Neural progenitor cell (in vitro differentiated cells): Measurements from ENCODE around the gene TMEM256. TPM values are rescaled to one million over a fixed set of nuclear protein-coding genes. Genes with fewer than 3 reads are reported as not detected.

Source experiments
- DNase-seq: peaks from one replicate; pipeline ENCODE4 v3.0.0-alpha.2; 2016; ENCODE audit warnings: low spot score
- H2AFZ ChIP-seq: fragments of 200-600 bp; sonication (generic); replicated peaks from 2 replicates; pipeline ENCODE4 v1.6.1; 2016; ENCODE audit warnings: antibody characterized with exemption
- H3F3A ChIP-seq: fragments of 200-600 bp; sonication (generic); 2 replicates; pipeline ENCODE4 v1.6.1; 2016; ENCODE audit warnings: antibody characterized with exemption, low read depth
- H3K27ac ChIP-seq: fragments of 200-600 bp; sonication (generic); 2 replicates; pipeline ENCODE4 v1.5.1; 2016; ENCODE audit warnings: mild to moderate bottlenecking
- H3K27me3 ChIP-seq: fragments of 200-600 bp; sonication (generic); 2 replicates; pipeline ENCODE4 v1.6.1; 2016; ENCODE audit warnings: mild to moderate bottlenecking, moderate library complexity
- H3K36me3 ChIP-seq: fragments of 200-600 bp; sonication (generic); 2 replicates; pipeline ENCODE4 v1.5.1; 2016
- H3K4me1 ChIP-seq: fragments of 200-600 bp; sonication (generic); 2 replicates; pipeline ENCODE4 v1.6.1; 2016; ENCODE audit warnings: mixed run types
- H3K4me2 ChIP-seq: fragments of 200-600 bp; sonication (generic); 2 replicates; pipeline ENCODE4 v1.6.1; 2016
- H3K4me3 ChIP-seq: fragments of 200-600 bp; sonication (generic); 2 replicates; pipeline ENCODE4 v1.5.1; 2016
- H3K79me2 ChIP-seq: fragments of 200-600 bp; sonication (generic); 2 replicates; pipeline ENCODE4 v1.6.1; 2016; ENCODE audit warnings: low read depth
- H3K9ac ChIP-seq: fragments of 200-600 bp; sonication (generic); 2 replicates; pipeline ENCODE4 v1.6.1; 2016
- H3K9me3 ChIP-seq: fragments of 200-600 bp; sonication (generic); 2 replicates; pipeline ENCODE4 v1.5.1; 2016; ENCODE audit warnings: low read depth
- H4K20me1 ChIP-seq: fragments of 200-600 bp; sonication (generic); 2 replicates; pipeline ENCODE4 v1.6.1; 2016; ENCODE audit warnings: low read depth
- H3K27ac Mint-ChIP-seq: 3 replicates; pipeline ENCODE4 v1.8.0; 2021; ENCODE audit warnings: mixed read lengths
- H3K27me3 Mint-ChIP-seq: 2 replicates; pipeline ENCODE4 v1.8.0; 2022; ENCODE audit warnings: low read depth, mild to moderate bottlenecking, inconsistent platforms, moderate library complexity, mixed read lengths; ENCODE audit not compliant: insufficient read depth
- H3K36me3 Mint-ChIP-seq: 3 replicates; pipeline ENCODE4 v1.8.0; 2021; ENCODE audit warnings: mixed read lengths
- H3K4me1 Mint-ChIP-seq: 3 replicates; pipeline ENCODE4 v1.8.0; 2021; ENCODE audit warnings: mixed read lengths
- H3K4me3 Mint-ChIP-seq: 3 replicates; pipeline ENCODE4 v1.8.0; 2021; ENCODE audit warnings: mild to moderate bottlenecking, moderate library complexity, mixed read lengths
- H3K9me3 Mint-ChIP-seq: 3 replicates; pipeline ENCODE4 v1.8.0; 2020; ENCODE audit warnings: mixed read lengths
- CTCF ChIP-seq: fragments of 200-600 bp; sonication (generic); IDR thresholded peaks from 2 replicates; pipeline ENCODE4 v1.5.1; 2017; ENCODE audit warnings: antibody characterized with exemption, mild to moderate bottlenecking
- EZH2 ChIP-seq: fragments of 200-600 bp; sonication (generic); IDR thresholded peaks from 2 replicates; pipeline ENCODE4 v1.6.1; 2017; ENCODE audit warnings: antibody characterized with exemption, mild to moderate bottlenecking, moderate library complexity
- EZH2phosphoT487 ChIP-seq: fragments of 200-600 bp; sonication (generic); IDR thresholded peaks from 2 replicates; pipeline ENCODE4 v1.6.1; 2017; ENCODE audit warnings: antibody characterized with exemption
- total RNA-seq: library from RNA; depleted of rRNA; stranded (reverse); fragments of >200 nt; gene quantifications from 2 replicates; pipeline ENCODE4 v1.2.3, GENCODE V29; 2015; ENCODE audit warnings: low replicate concordance

Gene TMEM256
- total RNA-seq, 1 donor from 2014 or later, result 72.0 TPM

- TF ChIP-seq CTCF (no peak), EZH2phosphoT487 (no peak), EZH2 (no peak)
- peak; percentile 91 for DNase-seq
- no peak overlapping the region for H3K9ac ChIP-seq
- H3K36me3 Mint-ChIP-seq, result peaks cover 3% of the 10 kb centered on the region
- H3K27me3 Mint-ChIP-seq, result peaks cover 43% of the 10 kb centered on the region
- peaks cover 13% of the 10 kb centered on the region for H3K9me3 Mint-ChIP-seq
- peaks cover 5% of the 10 kb centered on the region for H4K20me1 ChIP-seq
- H2AFZ ChIP-seq, result peak overlapping the region; percentile 60
- peaks cover 11% of the 10 kb centered on the region for H3K4me1 Mint-ChIP-seq
- H3K4me3 ChIP-seq, result peak overlapping the region; percentile 45
- peak overlapping the region; percentile 36 for H3K4me3 Mint-ChIP-seq
- H3F3A ChIP-seq, result peaks cover 18% of the 10 kb centered on the region
- peak overlapping the region; percentile 85 for H3K4me2 ChIP-seq
- peaks cover 8% of the 10 kb centered on the region for H3K4me1 ChIP-seq
- no peaks in the 10 kb centered on the region for H3K79me2 ChIP-seq
- H3K9me3 ChIP-seq, result peaks cover 5% of the 10 kb centered on the region
- H3K36me3 ChIP-seq, result no peaks in the 10 kb centered on the region
- H3K27ac Mint-ChIP-seq, result no peak overlapping the region
- H3K27ac ChIP-seq, result no peak overlapping the region
- peaks cover 57% of the 10 kb centered on the region for H3K27me3 ChIP-seq
Observed at GRCh38 chr17:7383742-7384488, 20.0 kb downstream of the TMEM256 start.

- Histone ChIP-seq H3K9ac (no peak overlapping the region), H3K36me3 (no peaks in the 10 kb centered on the region), H3K27ac (no peak overlapping the region), H3K9me3 (peaks cover 5% of the 10 kb centered on the region), H3K79me2 (no peaks in the 10 kb centered on the region), H3F3A (peaks cover 18% of the 10 kb centered on the region), H3K4me2 (peak overlapping the region; percentile 85), H4K20me1 (peaks cover 5% of the 10 kb centered on the region), H3K4me1 (peaks cover 8% of the 10 kb centered on the region), H3K4me3 (no peak overlapping the region), H3K27me3 (peaks cover 57% of the 10 kb centered on the region), H2AFZ (no peak overlapping the region)
- peaks cover 11% of the 10 kb centered on the region for H3K4me1 Mint-ChIP-seq
- H3K27me3 Mint-ChIP-seq, result peaks cover 43% of the 10 kb centered on the region
- H3K4me3 Mint-ChIP-seq, result no peak overlapping the region
- peaks cover 14% of the 10 kb centered on the region for H3K9me3 Mint-ChIP-seq
- H3K27ac Mint-ChIP-seq, result no peak overlapping the region
- TF ChIP-seq EZH2, result no peak
- TF ChIP-seq CTCF, result no peak
- no peak for TF ChIP-seq EZH2phosphoT487
- peaks cover 3% of the 10 kb centered on the region for H3K36me3 Mint-ChIP-seq
- no peak for DNase-seq
Observed at GRCh38 chr17:7383371-7383741, 20.5 kb downstream of the TMEM256 start.

- peak overlapping the region; percentile 36 for H3K4me3 Mint-ChIP-seq
Observed at GRCh38 chr17:7382901-7383300, 21.0 kb downstream of the TMEM256 start.

More at GRCh38 chr17:7382901-7383300, 21.0 kb downstream of the TMEM256 start:
- H3K27me3 Mint-ChIP-seq, result peaks cover 45% of the 10 kb centered on the region
- peaks cover 11% of the 10 kb centered on the region for H3K4me1 Mint-ChIP-seq
- Histone ChIP-seq H3K27me3 (peaks cover 57% of the 10 kb centered on the region), H3K4me2 (no peak overlapping the region), H4K20me1 (peaks cover 5% of the 10 kb centered on the region), H3F3A (peaks cover 18% of the 10 kb centered on the region), H3K9ac (no peak overlapping the region), H3K4me1 (peaks cover 8% of the 10 kb centered on the region), H2AFZ (no peak overlapping the region), H3K9me3 (peaks cover 5% of the 10 kb centered on the region), H3K4me3 (no peak overlapping the region), H3K36me3 (no peaks in the 10 kb centered on the region), H3K27ac (no peak overlapping the region), H3K79me2 (no peaks in the 10 kb centered on the region)
- H3K9me3 Mint-ChIP-seq, result peaks cover 14% of the 10 kb centered on the region
- no peak for DNase-seq
- TF ChIP-seq EZH2phosphoT487, result no peak
- no peak for TF ChIP-seq EZH2
- TF ChIP-seq CTCF, result no peak
- H3K27ac Mint-ChIP-seq, result no peak overlapping the region
- peaks cover 3% of the 10 kb centered on the region for H3K36me3 Mint-ChIP-seq
